T-cell (primary cell): ENCODE data around the gene HGFAC. TPM values are rescaled to one million over a fixed set of nuclear protein-coding genes. Genes with fewer than 3 reads are reported as not detected.

ENCODE experiments used
- ATAC-seq, 4 experiments: fragments of 200-7000 bp in 3 of 4; fragments of 150-1000 bp in 1 of 4; cut with Tn5 transposase; replicated peaks in 1 of 4; 1 replicate in 3 of 4; 2 replicates in 1 of 4; pipeline ENCODE4 v1.10.0; 2021; ENCODE audit warnings: moderate library complexity in 3 of 4, mild to moderate bottlenecking in 2 of 4, moderate number of reproducible peaks in 1 of 4
- CTCF ChIA-PET, 2 donors: fragments of 300-600 bp; sonication (Branson Sonifier 250); formaldehyde crosslinking; loops; one replicate each; lab custom pipeline; 2022; ENCODE audit warnings: antibody characterized with exemption in 2 of 2; lab: Charles Lee
- POLR2A ChIA-PET, 2 donors: fragments of 300-600 bp; sonication (Branson Sonifier 250); formaldehyde crosslinking; loops; one replicate each; lab custom pipeline; 2022; ENCODE audit warnings: antibody characterized with exemption in 2 of 2; lab: Charles Lee
- DNase-seq, 35 experiments: peaks; one replicate each; pipeline versions ENCODE4 v3.0.0 to v3.0.0-alpha.2; 2013 to 2023
- H3K27ac ChIP-seq: one replicate; pipeline ENCODE4 v1.5.1; 2013; ENCODE audit warnings: low read length
- H3K27me3 ChIP-seq, 2 experiments: replicated peaks in 1 of 2; 1 replicate in 1 of 2; 2 replicates in 1 of 2; pipeline versions ENCODE4 v1.6.1 to v1.7.0; 2013; ENCODE audit warnings: low read length in 1 of 2, mixed read lengths in 1 of 2; ENCODE audit not compliant: control insufficient read depth in 2 of 2, insufficient read depth in 2 of 2; ENCODE audit errors: extremely low read depth in 1 of 2
- H3K36me3 ChIP-seq, 2 donors: 1 replicate in 1 of 2; 2 replicates in 1 of 2; pipeline versions ENCODE4 v1.6.1 to v1.7.0; 2013; ENCODE audit warnings: low read length in 1 of 2; ENCODE audit not compliant: control insufficient read depth in 2 of 2, insufficient read depth in 1 of 2; ENCODE audit errors: extremely low read depth in 1 of 2
- H3K4me1 ChIP-seq, 2 experiments: 1 replicate in 1 of 2; 2 replicates in 1 of 2; pipeline versions ENCODE4 v1.6.1 to v1.7.0; 2013; ENCODE audit warnings: low read length in 2 of 2, mixed read lengths in 1 of 2; ENCODE audit not compliant: insufficient read depth in 2 of 2, control insufficient read depth in 1 of 2; ENCODE audit errors: extremely low read depth in 1 of 2
- H3K4me3 ChIP-seq, 2 donors: 1 replicate in 1 of 2; 2 replicates in 1 of 2; pipeline versions ENCODE4 v1.5.1 to v1.7.0; 2013; ENCODE audit warnings: mild to moderate bottlenecking in 2 of 2, low read length in 1 of 2, moderate library complexity in 1 of 2; ENCODE audit not compliant: control insufficient read depth in 1 of 2; ENCODE audit errors: extremely low read depth in 1 of 2
- H3K9me3 ChIP-seq: 2 replicates; pipeline ENCODE4 v1.7.0; 2013
- H3K27ac Mint-ChIP-seq, 2 donors: one replicate each; pipeline ENCODE4 v1.8.0; 2020 to 2021; ENCODE audit warnings: mild to moderate bottlenecking in 2 of 2, mixed read lengths in 2 of 2
- H3K27me3 Mint-ChIP-seq, 2 donors: one replicate each; pipeline ENCODE4 v1.8.0; 2021 to 2022; ENCODE audit warnings: mixed read lengths in 2 of 2
- H3K36me3 Mint-ChIP-seq: one replicate; pipeline ENCODE4 v1.8.0; 2021; ENCODE audit warnings: mixed read lengths
- H3K4me1 Mint-ChIP-seq, 3 donors: one replicate each; pipeline ENCODE4 v1.8.0; 2020 to 2022; ENCODE audit warnings: mixed read lengths in 3 of 3, mild to moderate bottlenecking in 1 of 3
- H3K4me3 Mint-ChIP-seq, 3 donors: one replicate each; pipeline ENCODE4 v1.8.0; 2020 to 2022; ENCODE audit warnings: mild to moderate bottlenecking in 3 of 3, mixed read lengths in 3 of 3, moderate library complexity in 3 of 3
- H3K9me3 Mint-ChIP-seq, 3 donors: one replicate each; pipeline ENCODE4 v1.8.0; 2020 to 2022; ENCODE audit warnings: mixed read lengths in 3 of 3
- WGBS: methylation state at CpG from one replicate; pipeline ENCODE4 v1.1.5; 2013; ENCODE audit warnings: missing lambda C conversion rate; ENCODE audit not compliant: insufficient coverage; 5-methylcytosine and 5-hydroxymethylcytosine counted together
- total RNA-seq, 35 experiments: library from RNA in 6 of 35; stranded (reverse) in 6 of 35; fragments of 120-200 nt in 1 of 35; gene quantifications; one replicate each; pipeline versions ENCODE4 v1.2.1 to v1.2.4 and lab custom pipeline; 2013 to 2026

Gene HGFAC
- total RNA-seq, 5 donors from 2014 or later (not counting 1 experiment from before 2014, with no cell fraction given): 0.33 to 0.73 (median 0.70) TPM; not detected in 2

DNA sequence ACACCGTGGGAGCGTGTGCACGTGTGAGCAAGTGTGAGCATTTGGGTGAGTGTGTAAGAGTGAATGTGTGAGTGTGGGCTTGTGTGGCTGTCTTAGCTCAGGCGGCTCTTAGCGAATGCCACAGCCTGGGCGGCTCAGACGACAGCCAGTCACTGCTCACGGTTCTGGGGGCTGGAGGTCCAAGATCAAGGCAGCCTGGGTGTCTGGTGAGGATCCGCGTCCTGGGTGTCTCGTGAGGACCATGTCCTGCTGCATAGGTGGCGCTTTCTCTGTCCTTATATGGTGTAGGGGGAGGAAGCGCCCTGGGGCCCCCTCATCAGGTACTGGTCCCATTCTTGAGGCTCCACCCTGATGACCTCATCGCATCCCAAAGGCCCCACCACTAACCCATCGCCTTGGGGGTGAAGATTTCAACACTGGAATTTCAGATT lies 25.8 kb downstream of the HGFAC start:
- no peak for ATAC-seq
- no peak overlapping the region for H3K4me3 Mint-ChIP-seq
- DNase-seq: no peak
- peaks cover 4 to 18% of the 10 kb centered on the region in 2 donors for H3K27me3 Mint-ChIP-seq
- ChIA-PET POLR2A (no interaction called here), CTCF (no interaction called here)
- no peaks in the 10 kb centered on the region for H3K4me1 Mint-ChIP-seq
- H3K4me1 ChIP-seq: peaks cover 0 to 6% of the 10 kb centered on the region in 2 experiments
- H3K27ac ChIP-seq: no peak overlapping the region
- no peaks in the 10 kb centered on the region for H3K36me3 Mint-ChIP-seq
- H3K36me3 ChIP-seq: no peaks in the 10 kb centered on the region
- no peak overlapping the region for H3K27ac Mint-ChIP-seq
- H3K27me3 ChIP-seq: peaks cover 0 to 38% of the 10 kb centered on the region in 2 experiments
- no peaks in the 10 kb centered on the region for H3K9me3 Mint-ChIP-seq
- no peak overlapping the region for H3K4me3 ChIP-seq
- WGBS: 83% methylated on average over 12 of the region's 15 CpGs
- no peaks in the 10 kb centered on the region for H3K9me3 ChIP-seq

DNA sequence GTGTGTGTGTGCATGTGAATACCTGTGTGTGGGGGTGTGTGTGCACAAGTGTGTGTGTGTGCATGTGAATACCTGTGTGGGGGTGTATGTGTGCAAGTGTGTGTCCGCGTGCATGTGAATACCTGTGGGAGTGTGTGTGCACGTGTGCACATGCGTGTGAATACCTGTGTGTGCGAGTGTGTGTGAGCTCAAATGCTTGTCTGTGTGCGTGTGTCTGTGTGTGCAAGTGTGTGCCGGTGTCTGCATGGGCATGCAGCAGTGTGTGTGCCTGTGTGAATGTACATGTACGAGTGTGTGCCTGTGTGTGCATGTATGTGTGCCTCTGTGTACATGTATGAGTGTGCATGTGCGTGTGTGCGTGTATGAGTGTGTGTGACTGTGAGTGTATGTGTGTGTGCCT lies 26.4 kb downstream of the HGFAC start:
- no peak overlapping the region for H3K27ac Mint-ChIP-seq
- Histone ChIP-seq H3K27ac (no peak overlapping the region), H3K9me3 (no peaks in the 10 kb centered on the region), H3K27me3 (peaks cover 0 to 36% of the 10 kb centered on the region in 2 experiments), H3K4me1 (peaks cover 0 to 6% of the 10 kb centered on the region in 2 experiments), H3K4me3 (no peak overlapping the region), H3K36me3 (no peaks in the 10 kb centered on the region)
- CTCF ChIA-PET: no interaction called here
- no peak overlapping the region for H3K4me3 Mint-ChIP-seq
- H3K9me3 Mint-ChIP-seq: no peaks in the 10 kb centered on the region
- peaks cover 3 to 15% of the 10 kb centered on the region in 2 donors for H3K27me3 Mint-ChIP-seq
- no peak for ATAC-seq
- H3K36me3 Mint-ChIP-seq: no peaks in the 10 kb centered on the region
- no peaks in the 10 kb centered on the region for H3K4me1 Mint-ChIP-seq
- 98% methylated on average over 10 of the region's 10 CpGs for WGBS
- POLR2A ChIA-PET: no interaction called here
- no peak for DNase-seq

DNA sequence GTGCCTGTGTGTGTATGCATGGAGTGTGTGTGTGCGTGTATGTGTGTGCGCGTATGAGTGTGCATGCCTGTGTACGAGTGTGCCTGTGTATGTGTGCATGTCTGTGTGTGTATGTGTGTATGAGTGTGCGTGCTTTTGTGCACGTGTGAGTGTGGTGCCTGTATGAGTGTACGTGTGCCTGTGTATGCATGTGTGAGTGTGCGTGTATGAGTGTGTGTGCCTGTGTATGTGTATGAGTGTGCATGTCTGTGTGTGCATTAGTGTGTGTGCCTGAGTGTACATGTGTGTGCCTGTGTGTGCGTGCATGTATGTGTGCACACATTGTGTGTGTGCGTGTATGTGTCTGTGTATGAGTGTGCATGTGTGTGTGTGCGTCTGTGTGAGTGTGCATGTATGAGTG lies 27.0 kb downstream of the HGFAC start:
- no peak for DNase-seq
- Histone ChIP-seq H3K9me3 (no peaks in the 10 kb centered on the region), H3K27me3 (peaks cover 0 to 36% of the 10 kb centered on the region in 2 experiments), H3K27ac (no peak overlapping the region), H3K4me1 (peaks cover 0 to 2% of the 10 kb centered on the region in 2 experiments), H3K4me3 (no peak overlapping the region), H3K36me3 (no peaks in the 10 kb centered on the region)
- Mint-ChIP-seq H3K36me3 (no peaks in the 10 kb centered on the region), H3K9me3 (no peaks in the 10 kb centered on the region), H3K27ac (no peak overlapping the region), H3K4me3 (no peak overlapping the region), H3K4me1 (no peaks in the 10 kb centered on the region), H3K27me3 (peaks cover 3 to 15% of the 10 kb centered on the region in 2 donors)
- ATAC-seq: no peak
- CTCF ChIA-PET: no interaction called here
- POLR2A ChIA-PET: no interaction called here
- 97% methylated on average over 11 of the region's 11 CpGs for WGBS

DNA sequence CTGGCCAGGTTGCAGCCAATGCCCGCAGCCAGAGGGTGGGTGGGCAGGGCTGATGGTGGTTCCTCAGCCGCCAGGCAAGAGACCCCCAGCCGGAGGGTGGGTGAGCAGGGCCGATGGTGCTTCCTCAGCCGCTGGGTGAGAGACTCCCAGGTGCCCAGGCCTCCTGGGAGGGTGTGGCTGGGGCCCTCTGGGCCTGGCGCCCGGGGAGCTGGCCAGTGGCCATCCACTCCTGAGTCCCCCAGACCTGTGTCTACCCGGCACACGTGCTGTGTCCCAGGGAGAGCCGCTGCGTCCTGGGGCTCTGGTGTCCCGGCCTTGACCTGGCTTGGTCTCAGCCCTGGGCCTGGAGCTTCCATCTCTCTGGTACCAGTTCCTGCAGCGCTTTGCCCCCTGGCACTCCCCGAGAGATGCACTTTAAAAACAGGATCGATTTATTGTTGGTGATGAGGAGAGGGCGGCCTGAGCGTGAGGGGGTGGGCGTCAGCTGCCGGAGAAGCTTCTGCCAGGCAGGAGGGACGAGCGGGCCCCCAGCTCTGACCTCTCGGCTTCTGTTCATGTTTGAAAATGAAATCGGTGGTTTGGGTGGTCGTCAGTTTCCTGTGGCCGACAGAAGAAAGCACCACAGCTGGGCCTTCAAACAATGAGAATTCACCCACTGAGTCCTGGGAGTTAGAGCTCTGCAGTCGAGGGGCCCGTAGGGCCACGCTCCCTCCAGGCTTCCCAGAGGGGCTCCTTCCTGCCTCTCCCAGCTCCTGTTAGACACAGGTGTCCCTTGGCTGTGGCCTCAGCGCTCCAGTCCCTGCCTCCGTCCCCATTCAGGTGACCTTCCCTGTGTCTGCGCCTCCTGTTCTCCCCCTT lies 27.8 kb downstream of the HGFAC start:
- Mint-ChIP-seq H3K4me1 (no peaks in the 10 kb centered on the region), H3K27ac (no peak overlapping the region), H3K9me3 (no peaks in the 10 kb centered on the region), H3K36me3 (no peaks in the 10 kb centered on the region), H3K4me3 (no peak overlapping the region), H3K27me3 (peaks cover 0 to 11% of the 10 kb centered on the region in 2 donors)
- H3K27ac ChIP-seq: no peak overlapping the region
- DNase-seq (no peak), ATAC-seq (no peak)
- no peaks in the 10 kb centered on the region for H3K9me3 ChIP-seq
- H3K27me3 ChIP-seq: peaks cover 0 to 33% of the 10 kb centered on the region in 2 experiments
- no peaks in the 10 kb centered on the region for H3K4me1 ChIP-seq
- WGBS: 84% methylated on average over 28 of the region's 31 CpGs
- no peaks in the 10 kb centered on the region for H3K36me3 ChIP-seq
- CTCF ChIA-PET: no interaction called here
- POLR2A ChIA-PET: no interaction called here
- H3K4me3 ChIP-seq: no peak overlapping the region

DNA sequence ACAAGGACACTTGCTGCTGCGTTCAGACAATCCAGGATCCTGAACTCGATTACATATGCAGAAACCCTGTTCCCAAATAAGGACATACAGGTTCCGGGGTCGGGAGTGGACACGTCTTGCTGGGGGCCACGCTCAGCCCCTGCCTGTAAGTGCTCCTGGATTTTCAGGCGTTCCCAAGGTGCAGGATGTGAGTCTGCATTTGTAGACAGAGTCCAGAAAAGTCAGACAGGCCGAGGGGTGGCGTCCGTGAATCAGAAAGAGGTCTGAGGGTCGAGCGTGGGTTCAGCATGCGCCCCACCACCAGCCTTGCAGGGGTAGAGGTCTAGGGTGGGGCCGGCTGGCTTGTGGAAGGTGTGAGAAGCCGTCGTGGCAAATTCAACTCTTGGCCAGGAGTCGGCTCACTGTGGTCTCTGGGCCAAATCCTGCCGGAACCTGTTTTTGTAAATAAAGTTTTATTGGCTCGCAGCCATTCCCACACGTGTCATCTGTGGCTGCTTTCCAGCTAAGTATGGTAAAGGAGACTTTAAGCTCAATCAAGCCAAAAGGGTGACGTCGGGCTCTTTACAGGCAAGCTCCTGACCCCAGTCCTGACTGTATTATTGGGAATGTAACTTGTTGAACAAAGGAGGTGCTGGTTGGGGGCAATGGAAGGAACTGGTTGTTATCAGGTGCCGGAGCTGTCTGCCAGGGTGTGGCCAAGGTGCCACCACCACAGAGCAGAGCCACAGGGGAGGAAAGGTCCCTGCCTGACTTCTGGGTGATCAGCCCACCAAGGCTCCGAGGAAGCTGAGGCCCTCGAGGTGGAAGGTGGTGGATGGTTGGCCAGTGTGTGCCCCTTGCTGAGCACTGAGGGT lies 28.7 kb downstream of the HGFAC start:
- Mint-ChIP-seq H3K4me1 (no peaks in the 10 kb centered on the region), H3K27me3 (peaks cover 0 to 7% of the 10 kb centered on the region in 2 donors), H3K36me3 (no peaks in the 10 kb centered on the region), H3K27ac (no peak overlapping the region), H3K9me3 (no peaks in the 10 kb centered on the region), H3K4me3 (no peak overlapping the region)
- no peak overlapping the region for H3K4me3 ChIP-seq
- H3K9me3 ChIP-seq: no peaks in the 10 kb centered on the region
- no peaks in the 10 kb centered on the region for H3K36me3 ChIP-seq
- 83% methylated on average over 18 of the region's 25 CpGs for WGBS
- peaks cover 0 to 31% of the 10 kb centered on the region in 2 experiments for H3K27me3 ChIP-seq
- CTCF ChIA-PET: no interaction called here
- POLR2A ChIA-PET: no interaction called here
- DNase-seq: no peak
- ATAC-seq: no peak
- no peak overlapping the region for H3K27ac ChIP-seq
- no peaks in the 10 kb centered on the region for H3K4me1 ChIP-seq

DNA sequence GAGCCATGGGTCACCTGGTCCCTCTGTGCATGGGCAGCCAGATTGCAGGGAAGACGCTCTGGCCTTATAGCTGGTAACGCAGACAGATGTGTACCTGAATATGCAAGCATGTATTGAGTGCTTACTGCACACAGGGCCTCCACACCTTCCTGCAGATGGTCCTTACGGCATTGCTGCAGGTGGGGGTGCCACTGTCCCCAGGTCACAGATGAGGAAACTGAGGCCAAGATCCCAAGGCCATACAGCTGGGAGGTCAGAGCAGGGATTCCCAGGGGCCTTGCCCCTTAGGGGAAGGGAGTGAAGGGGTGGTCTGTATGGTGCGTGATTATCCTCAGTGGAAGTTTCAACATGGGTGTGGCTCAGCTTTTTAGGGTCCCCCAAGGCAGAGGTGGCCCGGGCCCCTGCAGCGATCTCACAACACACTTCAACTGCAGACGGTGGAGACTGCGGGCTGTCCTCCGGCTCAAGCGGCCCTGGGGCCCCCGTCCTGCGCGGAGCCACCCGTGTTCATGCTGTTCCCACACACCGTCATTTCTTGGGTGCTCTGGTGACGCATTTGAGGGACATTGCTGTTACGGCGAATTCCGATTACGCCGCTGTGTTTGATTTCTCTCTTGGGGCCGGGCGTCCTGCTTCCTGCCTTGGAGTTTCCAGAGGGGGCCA lies 29.5 kb downstream of the HGFAC start:
- 92% methylated on average over 21 of the region's 23 CpGs for WGBS
- H3K4me1 Mint-ChIP-seq: no peaks in the 10 kb centered on the region
- Histone ChIP-seq H3K27me3 (peaks cover 0 to 30% of the 10 kb centered on the region in 2 experiments), H3K36me3 (no peaks in the 10 kb centered on the region), H3K9me3 (no peaks in the 10 kb centered on the region), H3K4me1 (no peaks in the 10 kb centered on the region), H3K27ac (no peak overlapping the region), H3K4me3 (no peak overlapping the region)
- no peak overlapping the region for H3K27ac Mint-ChIP-seq
- DNase-seq: no peak
- no peak overlapping the region for H3K4me3 Mint-ChIP-seq
- no peaks in the 10 kb centered on the region for H3K36me3 Mint-ChIP-seq
- no peaks in the 10 kb centered on the region for H3K9me3 Mint-ChIP-seq
- ChIA-PET CTCF (no interaction called here), POLR2A (no interaction called here)
- no peak for ATAC-seq
- peaks cover 0 to 3% of the 10 kb centered on the region in 2 donors for H3K27me3 Mint-ChIP-seq
